NCI-H187 (cell line): ENCODE results near the gene SPTBN4.
A peak's percentile ranks its signal among the peaks of the same experiment; 100 is the strongest.

ENCODE experiments used
- DNase-seq, 2 experiments: peaks; one replicate each; lab custom pipeline; 2025; lab: John Stamatoyannopoulos, UW

SPTBN4 gene

DNA sequence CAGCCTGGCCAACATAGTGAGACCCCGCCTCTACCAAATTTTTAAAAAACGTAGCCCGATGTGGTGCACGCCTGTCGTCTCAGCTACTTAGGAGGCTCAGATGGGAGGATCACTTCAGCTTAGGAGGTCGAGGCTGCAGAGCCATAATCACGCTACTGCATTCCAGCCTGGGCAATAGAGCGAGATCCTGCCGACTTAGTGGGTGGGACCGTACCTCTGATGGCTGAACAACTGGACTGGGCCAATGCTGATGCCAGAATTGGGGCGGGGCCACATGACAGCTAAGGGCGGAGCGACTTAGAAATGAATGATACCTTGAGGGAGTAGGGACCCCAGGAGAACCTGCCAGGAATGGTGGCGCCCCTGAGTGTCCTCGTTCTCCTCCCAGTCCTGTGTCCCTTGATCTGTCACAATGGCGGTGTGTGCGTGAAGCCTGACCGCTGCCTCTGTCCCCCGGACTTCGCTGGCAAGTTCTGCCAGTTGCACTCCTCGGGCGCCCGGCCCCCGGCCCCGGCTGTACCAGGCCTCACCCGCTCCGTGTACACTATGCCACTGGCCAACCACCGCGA is 137.9 kb downstream of the SPTBN4 start:
- no peak for DNase-seq

DNA sequence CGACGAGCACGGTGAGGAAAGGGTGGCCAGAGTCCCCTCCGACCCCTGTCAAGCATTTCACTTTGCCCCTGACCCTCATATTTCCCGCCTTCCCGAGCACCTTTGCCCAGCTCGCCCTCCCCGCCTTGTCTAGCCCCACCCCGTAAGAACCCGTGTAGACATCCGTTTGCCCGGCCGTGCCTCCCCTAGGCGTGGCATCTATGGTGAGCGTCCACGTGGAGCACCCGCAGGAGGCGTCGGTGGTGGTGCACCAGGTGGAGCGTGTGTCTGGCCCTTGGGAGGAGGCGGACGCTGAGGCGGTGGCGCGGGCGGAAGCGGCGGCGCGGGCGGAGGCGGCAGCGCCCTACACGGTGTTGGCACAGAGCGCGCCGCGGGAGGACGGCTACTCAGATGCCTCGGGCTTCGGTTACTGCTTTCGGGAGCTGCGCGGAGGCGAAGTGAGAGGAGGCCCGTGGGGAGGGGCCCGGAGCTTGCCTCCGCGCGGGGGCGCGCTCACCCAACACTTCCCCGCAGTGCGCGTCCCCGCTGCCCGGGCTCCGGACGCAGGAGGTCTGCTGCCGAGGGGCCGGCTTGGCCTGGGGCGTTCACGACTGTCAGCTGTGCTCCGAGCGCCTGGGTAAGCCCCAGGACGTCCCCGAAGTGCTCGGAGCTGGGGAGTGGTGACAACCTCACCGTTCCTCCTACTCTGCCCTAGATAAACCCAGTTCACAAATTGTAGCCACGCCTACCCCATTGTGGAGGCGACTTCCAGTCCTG is 138.6 kb downstream of the SPTBN4 start:
- peak in 1 of 2 experiments; percentile 33 for DNase-seq

DNA sequence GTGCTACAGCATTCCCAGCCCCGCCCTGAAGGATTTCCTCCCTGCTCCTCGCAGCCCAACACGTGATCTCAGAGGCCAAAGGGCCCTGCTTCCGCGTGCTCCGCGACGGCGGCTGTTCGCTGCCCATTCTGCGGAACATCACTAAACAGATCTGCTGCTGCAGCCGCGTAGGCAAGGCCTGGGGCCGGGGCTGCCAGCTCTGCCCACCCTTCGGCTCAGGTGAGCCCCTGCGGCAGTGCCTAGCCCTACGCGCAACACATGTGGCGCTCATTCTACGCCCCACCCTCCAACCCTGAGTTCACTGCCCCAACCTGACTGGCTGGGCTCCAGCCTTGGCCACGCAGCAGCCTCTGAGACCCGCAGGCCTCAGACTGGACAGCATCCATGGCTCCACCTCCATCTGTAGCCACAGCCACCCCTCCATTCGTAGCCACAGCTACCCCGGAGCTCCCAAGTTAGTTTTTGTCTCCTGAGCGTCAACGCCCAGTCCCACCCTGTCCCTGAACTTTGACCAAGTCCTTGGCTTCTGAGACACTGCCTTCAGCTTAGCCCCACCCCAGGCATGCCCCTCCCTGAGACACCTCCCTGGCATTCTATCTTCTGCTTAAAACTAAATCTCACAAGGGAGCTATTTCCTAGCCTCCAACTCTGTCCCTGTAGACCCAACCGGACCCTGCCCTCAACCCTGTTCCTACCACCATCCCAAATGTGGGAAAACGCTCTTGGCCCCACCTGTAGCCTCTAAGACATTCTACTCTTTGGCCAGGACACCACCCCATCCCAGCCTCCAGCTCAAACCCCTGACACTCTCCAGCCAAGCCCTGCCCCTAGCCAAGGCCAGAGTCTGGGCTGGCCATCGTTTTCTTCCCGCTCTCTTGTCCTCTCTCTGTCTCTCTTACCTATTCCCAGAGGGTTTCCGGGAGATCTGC is 140.8 kb downstream of the SPTBN4 start:
- no peak for DNase-seq

DNA sequence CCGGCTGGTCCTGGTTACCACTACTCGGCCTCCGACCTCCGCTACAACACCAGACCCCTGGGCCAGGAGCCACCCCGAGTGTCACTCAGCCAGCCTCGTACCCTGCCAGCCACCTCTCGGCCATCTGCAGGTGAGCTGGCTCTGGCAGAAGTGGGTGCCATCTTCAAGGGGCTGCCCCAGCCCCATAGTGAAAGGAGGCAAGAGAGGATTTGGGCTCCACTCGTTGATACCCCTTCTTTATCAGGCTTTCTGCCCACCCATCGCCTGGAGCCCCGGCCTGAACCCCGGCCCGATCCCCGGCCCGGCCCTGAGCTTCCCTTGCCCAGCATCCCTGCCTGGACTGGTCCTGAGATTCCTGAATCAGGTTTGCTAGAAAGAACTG is 141.4 kb downstream of the SPTBN4 start:
- no peak for DNase-seq

DNA sequence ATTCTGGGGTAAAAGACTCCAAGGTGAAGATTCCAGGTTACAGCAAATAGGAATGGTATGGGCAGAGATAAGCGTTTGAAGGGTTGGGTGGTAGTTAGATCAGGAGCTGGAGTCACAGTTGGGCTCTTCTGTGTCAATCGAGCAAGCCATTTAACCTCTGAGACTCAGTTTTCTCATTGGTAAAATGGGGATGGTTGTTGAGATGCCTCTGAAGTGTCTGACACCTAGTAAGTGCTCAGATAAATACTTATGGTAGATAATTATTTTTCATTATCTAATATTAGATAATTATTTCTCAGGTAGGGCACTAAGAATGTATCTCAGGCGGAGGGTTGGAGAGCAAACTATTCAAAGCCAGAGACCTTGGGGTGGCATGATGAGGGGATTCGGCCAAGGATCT is 142.2 kb downstream of the SPTBN4 start:
- no peak for DNase-seq

DNA sequence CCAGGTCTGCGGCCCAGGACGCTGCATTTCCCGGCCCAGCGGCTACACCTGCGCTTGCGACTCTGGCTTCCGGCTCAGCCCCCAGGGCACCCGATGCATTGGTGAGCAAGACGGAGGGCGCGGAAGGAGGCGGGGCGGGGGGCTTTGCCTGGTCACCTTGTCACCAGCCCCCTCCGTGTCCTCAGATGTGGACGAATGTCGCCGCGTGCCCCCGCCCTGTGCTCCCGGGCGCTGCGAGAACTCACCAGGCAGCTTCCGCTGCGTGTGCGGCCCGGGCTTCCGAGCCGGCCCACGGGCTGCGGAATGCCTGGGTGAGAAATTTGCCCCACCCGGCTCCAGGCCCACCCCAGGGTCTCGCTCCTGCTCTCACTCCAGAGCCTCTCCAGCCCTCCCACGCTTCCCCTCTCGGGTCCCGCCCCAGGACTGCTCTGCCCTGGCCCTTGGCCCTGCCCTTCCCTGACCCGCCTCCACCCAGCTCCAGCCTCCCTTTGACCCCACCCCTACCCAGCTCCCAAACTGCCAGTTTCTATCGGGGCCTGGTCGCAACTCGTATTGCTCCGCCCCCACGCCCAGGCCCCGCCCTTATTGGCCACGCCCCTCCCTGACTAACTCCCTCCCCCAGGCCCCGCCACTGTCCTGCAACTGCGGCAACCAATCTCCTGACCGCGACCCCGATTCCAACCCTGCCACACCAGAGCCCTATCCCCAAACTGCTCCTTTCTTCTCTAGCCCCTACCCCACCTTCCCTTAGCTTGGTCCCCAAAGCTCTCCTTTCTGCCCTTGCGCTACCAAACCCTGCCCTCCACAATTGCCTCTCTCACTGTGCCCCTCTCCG is 143.0 kb downstream of the SPTBN4 start:
- no peak for DNase-seq

DNA sequence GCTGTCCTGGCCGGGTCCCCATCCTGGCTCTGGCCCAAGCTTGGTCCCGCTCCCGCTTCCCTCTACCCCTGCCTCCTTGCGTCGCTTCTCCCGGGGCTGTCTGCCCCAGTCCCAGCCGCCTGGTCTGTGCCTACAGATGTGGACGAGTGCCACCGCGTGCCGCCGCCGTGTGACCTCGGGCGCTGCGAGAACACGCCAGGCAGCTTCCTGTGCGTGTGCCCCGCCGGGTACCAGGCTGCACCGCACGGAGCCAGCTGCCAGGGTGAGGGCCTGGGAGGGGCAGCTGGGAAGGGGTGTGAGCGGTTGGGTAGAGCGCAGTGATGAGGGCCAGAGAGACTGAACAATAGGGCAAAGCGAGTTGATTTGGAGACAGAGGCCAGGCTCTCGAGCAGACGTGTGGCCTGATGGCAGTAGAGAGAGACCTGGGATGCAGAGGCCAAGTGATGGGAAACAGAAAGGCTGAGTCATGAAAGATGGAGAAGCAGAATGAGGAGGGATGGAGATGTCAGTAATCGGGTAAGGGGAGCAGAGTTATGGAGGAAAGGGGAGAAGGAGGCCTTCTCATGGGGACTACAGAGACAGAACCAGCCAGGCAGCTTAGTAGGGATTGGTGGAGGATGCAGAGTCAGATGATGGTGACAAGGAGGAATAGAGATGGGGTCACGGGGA is 143.7 kb downstream of the SPTBN4 start:
- DNase-seq = no peak

DNA sequence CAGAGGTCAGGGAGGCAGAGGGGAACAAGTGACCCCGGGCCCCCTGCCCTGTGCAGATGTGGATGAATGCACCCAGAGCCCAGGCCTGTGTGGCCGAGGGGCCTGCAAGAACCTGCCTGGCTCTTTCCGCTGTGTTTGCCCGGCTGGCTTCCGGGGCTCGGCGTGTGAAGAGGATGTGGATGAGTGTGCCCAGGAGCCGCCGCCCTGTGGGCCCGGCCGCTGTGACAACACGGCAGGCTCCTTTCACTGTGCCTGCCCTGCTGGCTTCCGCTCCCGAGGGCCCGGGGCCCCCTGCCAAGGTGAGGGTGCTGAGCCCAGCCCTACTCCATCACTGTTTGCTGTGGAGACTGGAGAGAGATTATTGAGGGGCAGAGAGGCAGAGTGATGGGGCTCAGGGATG is 144.3 kb downstream of the SPTBN4 start:
- DNase-seq = no peak

DNA sequence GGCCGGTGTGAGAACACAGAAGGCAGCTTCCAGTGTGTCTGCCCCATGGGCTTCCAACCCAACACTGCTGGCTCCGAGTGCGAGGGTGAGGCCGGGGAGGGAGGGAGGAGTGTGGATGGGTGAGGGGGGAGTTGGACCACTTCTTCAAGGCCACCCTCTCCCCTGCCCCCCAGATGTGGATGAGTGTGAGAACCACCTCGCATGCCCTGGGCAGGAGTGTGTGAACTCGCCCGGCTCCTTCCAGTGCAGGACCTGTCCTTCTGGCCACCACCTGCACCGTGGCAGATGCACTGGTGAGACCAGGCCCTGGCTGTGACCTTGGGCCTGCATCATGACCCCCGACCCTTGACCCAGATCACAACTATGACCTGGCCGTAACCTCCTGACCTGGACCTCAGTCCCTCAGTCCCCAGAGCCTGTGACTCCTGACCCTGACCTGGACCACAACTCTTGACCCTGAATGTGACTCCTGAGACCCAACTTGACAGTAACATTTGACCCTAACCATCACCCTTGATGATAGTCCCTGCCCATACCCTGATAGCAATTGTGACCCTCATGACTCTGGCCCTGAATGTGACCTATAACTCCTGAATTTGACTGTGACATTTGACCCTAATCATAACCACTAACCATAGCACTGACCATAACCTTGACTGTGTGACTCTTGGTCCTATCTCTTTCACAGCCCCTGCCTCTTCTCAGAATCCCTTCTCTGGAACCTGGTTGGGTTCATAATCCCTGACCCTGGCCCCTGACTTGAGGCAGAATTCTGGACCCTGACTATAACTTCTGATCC is 145.3 kb downstream of the SPTBN4 start:
- DNase-seq = no peak

DNA sequence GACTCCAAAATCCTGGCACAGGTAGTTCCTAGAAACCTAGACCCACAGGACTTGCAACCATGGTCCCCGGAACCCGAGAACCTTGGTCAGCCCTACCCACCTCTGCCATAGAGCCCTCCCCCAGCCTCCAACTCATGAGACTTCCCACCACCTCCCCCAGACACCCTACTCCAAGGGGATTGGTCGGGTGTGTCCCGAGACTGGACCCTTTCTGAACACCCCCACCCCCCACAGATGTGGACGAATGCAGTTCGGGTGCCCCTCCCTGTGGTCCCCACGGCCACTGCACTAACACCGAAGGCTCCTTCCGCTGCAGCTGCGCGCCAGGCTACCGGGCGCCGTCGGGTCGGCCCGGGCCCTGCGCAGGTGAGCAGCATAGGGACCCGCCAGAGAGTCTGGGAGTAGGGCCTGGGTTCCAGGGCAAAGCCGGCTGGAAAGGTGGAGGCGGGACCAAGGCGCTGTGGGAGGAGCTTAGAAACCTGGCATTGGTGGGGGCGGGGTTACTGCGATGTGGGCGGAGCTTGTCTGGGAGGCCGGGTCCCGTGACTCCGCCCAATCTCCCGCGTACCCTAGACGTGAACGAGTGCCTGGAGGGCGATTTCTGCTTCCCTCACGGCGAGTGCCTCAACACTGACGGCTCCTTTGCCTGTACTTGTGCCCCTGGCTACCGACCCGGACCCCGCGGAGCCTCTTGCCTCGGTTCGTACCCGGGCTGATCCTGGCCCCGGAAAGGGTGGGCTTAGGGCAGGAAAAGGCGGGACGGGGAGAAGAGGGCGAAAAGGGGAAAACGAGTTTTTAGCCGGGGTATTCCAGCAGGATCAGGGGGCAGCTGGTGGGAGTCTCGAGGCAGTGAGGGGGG is 146.3 kb downstream of the SPTBN4 start:
- peak; percentile 52 to 60 for DNase-seq

DNA sequence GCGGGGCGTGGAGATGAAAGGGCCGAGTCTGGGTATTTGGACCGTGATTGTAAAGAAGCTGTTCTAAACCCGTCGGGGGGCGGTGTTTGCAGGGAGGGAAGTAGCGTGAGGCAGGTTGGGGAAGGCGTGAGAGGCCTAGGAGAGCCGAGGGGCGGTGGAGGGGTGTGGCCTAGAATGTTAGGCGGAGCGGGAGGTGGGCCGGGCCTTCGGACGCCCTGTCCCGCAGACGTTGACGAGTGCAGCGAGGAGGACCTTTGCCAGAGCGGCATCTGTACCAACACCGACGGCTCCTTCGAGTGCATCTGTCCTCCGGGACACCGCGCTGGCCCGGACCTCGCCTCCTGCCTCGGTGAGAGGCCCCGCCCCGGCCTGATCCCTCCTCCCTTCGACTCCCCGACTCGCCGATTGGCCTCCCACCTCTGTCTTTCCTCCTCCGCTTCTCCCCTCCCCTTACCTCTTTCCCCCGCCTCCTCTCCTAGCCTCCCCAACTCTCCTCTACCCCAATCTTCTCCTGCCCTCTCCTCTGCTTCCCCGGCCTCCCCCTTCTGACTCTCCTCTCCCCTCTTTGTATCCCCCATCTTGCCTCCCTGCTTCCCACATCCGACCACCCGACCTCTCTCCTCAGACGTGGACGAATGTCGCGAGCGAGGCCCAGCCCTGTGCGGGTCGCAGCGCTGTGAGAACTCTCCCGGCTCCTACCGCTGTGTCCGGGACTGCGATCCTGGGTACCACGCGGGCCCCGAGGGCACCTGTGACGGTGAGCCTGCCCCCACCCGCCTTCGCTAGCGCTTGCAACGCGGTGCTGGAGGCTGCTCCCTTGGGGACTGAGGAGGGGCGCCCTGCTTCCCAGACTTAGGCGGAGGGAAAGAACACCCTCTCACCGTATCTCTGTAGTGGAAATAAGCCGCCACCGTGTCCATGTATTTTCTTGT is 147.2 kb downstream of the SPTBN4 start:
- peak; percentile 70 to 96 for DNase-seq

DNA sequence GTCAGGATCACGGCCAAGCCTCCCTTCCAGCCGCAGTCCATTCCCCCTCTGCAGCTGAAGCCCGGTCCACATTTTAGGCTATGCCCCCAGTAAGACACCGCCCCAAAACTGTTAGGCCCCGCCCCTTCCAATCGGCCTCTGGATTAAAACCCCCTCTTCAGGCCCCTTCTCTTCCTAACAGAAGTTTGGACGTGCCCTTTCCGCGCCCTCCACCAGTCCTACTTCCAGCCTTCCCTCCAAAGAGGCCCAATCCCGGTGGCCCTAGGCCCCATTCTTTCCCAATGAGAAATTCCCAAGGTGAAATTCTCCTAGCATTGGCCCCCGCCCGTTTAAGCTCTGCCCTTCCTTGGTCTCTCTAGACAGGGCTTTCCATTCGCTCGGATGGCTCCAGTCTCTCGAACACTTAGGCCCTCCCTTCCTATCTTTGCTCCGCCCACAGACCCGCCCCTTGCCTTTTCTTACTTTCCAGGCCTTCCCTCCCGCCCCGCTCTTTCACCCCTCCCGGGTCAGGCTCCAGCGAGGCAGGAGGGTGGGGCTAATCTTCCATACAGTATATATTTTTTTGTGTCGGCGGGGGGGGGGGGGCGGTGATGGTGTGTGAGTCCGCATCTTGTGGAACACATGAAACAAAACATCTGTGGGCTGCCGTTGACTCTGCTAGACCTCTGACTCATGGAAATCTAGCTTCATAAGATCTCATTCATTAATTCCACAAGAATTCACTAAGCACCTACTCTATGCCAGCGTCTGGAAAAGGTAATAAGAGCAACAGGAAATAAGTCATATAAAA is 148.0 kb downstream of the SPTBN4 start:
- DNase-seq = peak; percentile 69 to 79

DNA sequence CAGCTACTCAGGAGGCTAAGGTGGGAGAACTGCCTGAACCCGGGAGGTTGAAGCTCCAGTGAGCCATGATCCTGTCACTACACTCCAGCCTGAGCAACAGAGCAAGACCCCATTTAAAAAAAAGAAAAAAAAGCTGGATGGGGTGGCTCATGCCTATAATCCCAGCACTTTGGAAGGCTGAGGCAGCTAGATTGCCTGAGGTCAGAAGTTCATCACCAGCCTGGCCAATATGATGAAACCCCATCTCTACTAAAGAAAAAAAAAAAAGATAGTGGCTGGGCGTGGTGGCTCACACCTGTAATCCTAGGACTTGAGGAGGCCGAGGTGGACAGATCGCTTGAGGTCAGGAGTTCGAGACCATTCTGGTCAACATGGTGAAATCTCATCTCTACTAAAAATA is 149.4 kb downstream of the SPTBN4 start:
- DNase-seq = no peak

DNA sequence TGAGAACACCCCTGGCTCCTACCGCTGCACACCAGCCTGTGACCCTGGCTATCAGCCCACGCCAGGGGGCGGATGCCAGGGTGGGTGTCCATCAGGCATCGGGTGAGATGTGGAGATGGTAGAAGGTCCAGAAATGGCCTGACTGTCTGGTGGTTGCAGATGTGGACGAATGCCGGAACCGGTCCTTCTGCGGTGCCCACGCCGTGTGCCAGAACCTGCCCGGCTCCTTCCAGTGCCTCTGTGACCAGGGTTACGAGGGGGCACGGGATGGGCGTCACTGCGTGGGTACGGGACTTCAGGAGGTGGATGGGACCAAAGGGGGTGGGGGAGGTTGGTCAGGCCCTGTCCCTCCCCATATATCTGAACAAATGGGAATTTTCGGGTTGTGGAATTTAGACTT is 150.1 kb downstream of the SPTBN4 start:
- DNase-seq = no peak

DNA sequence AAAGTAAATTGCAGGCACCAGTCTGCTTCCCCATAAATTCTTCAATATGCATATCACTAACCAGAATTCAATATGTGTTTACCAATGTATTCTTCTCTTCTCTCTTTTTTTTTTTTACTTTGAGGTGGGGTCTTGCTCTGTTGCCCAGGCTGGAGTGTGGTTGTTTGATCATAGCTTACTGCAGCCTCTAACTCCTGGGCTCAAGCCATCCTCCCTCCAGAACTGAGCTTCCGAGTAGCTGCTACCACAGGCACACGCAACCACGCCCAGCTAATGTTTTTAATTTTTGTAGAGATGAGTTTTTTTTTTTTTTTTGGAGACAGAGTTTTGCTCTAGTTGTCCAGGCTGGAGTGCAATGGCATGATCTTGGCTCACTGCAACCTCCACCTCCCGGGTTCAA is 151.2 kb downstream of the SPTBN4 start:
- DNase-seq = no peak

DNA sequence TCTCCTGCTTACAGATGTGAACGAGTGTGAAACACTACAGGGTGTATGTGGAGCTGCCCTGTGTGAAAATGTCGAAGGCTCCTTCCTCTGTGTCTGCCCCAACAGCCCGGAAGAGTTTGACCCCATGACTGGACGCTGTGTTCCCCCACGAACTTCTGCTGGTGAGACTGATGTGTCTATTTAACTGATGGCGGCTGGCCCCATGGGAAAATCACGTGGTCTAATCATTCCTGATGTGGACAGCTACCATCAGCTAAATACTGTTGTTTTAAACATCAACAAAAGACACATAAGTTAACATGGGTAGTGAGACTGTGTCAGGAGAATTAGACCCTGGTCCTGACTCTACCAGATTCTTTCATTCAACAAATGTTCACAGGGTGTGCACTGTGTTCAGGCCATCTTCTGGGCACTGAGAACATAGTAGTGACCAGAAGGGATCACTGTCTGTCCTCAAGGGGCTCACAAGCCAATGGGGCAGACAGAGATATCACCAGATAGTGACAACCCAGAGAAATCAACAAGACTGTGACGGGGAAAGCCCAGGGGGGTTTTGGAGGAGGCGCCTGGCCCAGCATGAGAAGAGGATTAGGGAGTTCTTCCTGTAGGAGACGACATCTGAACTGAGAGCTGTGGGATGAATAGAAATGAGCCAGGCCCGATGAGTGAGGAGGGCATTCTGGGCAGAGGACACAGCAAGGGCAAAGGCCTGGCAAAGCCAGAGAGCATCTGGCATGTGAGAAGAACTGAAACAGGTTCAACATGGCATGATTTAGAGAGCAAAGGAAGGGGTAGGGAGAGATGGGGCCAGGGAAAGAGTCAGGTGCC is 152.7 kb downstream of the SPTBN4 start:
- no peak for DNase-seq

DNA sequence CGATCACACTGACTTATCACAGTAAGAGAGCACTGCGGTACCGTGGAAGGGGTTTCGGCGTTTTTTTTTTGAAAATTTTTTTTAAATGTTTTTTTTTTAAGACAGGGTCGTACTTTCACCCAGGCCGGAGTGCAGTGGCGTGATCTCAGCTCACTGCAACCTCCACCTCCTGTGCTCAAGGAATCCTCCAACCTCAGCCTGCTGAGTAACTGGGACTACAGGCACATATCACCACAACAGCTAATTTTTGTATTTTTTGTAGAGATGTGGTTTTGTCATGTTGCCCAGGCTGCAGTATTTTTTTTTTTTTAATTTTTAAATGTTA is 153.3 kb downstream of the SPTBN4 start:
- no peak for DNase-seq
